HG03575 (cell line): ENCODE results near the gene SRBD1.
"Not testable (repeated sequence)": the region's sequence is repeated elsewhere in the genome, so short reads cannot be mapped to it uniquely, and the experiment has no call there.

Source experiments
- ATAC-seq: cut with Tn5 transposase; IDR thresholded peaks from one replicate; pipeline ENCODE4 v1.9.1; 2021; ENCODE audit not compliant: unreplicated experiment, insufficient number of reproducible peaks, low FRiP score; ENCODE audit errors: extremely low read depth

SRBD1 gene

GRCh38 chr2:45446016-45446415 lies 165.1 kb downstream of the SRBD1 start:
- no peak for ATAC-seq

DNA sequence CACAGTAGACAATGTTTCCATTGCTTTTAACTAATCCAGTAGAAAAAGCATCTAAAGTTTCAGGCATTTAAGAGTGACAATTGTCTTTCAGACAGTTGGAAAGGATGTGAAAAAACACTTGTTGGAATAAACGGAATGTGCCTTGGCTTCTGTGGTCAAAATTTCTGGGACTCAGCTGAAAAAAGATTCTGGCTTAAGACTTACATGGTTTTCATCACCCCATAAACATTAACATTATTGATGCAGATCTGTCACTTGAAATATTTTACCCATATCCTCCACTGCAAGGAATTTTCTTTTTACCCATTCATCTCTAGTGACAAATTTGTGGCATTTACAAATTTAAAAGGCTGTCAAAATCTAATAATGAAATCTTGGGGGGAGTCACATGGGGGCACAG lies 166.0 kb downstream of the SRBD1 start:
- no peak for ATAC-seq

GRCh38 chr2:45443012-45443411 lies 168.1 kb downstream of the SRBD1 start:
- ATAC-seq = no peak

DNA sequence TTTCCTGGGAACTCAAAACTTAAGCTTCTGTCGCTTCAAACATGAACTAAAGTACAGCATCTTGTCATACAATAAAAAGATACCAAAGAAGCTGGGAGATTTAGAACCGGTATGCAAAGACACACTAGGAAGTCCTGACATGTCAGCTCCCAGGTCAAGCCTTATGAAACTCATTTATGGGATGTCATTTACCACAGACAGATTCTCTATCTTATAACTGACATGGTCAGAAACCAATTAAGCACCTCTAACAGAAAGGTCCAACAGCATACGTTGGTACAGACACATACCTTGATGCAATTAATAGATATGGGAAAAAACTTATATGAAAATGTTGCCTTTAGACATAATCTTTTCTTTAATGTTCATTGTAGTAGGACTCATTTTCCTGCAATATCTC lies 169.0 kb downstream of the SRBD1 start:
- ATAC-seq = no peak

DNA sequence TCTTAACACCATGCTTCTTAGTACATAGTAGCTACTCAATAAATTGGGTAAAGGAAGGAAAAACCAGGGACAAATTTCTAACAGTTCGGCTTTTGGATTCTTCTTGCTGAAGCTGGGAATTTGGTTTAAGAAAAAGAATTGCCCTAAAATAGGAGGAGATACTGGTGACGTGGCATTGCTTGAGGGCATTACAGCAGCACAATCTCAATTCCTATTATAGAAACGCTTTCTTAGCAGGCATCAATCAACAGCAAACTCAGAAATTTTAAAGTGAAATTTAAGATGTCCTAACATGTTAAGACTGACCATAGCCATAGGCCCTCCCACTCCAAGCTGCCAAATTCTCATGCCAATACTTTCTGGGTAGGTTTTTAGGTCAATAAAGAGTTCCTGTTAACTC lies 169.5 kb downstream of the SRBD1 start:
- ATAC-seq = no peak

GRCh38 chr2:45439788-45440773 lies 171.0 kb downstream of the SRBD1 start:
- no peak for ATAC-seq

- no peak for ATAC-seq
Observed at GRCh38 chr2:45438872-45439665, 172.0 kb downstream of the SRBD1 start.

DNA sequence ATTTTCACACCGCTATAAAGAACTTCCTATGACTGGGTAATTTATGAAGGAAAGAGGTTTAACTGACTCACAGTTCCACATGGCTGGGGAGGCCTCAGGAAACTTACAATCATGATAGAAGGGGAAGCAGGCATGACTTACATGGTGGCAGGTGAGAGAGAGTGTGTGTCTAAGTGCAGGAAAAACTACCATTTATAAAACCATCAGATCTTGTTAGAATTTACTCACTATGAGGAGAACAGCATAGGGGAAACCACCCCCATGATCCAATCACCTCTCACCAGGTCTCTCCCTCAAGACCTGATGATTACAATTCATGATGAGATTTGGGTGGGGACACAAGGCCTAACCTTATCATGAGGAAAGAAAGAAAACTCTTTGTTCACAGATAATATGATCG lies 174.6 kb downstream of the SRBD1 start:
- no peak for ATAC-seq

DNA sequence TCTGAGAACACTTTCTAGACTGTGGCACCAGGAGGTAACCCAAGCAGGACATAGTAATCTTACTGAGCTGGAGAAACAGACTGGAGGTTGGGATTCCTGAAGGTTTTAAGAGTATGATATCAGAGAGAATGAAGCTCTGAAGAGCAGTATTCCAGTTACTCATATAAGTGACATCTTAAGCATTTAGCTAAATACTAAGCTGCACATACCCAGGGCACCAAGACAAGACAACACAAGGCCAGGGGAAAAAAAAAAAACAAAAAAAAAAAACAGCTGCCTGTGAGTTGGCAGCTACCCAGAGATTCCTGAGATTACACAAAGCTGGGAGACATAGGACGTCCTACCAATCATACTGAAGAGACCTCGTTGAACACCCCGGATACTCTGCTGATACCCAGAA lies 175.8 kb downstream of the SRBD1 start:
- ATAC-seq = no peak

- no peak for ATAC-seq
Observed at GRCh38 chr2:45433363-45433762, 177.7 kb downstream of the SRBD1 start.

DNA sequence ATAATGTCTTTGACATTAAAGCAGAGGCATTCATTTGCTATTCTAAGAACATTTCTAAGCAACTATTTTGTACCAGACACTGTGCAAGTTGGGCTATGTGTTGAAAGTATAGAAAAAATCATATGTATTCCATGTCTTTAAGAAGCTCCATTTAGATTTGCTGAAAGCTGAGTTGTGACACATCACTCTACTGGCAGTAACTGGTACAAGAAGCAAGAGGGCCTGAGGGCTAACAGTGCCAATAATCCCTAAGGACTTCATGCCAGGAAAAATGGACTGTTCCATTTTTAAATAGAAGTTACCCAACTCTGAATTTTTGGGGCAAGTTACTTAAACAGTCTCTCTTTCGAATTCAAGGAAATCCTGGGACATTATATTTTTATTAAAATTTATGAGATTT lies 178.7 kb downstream of the SRBD1 start:
- no peak for ATAC-seq

DNA sequence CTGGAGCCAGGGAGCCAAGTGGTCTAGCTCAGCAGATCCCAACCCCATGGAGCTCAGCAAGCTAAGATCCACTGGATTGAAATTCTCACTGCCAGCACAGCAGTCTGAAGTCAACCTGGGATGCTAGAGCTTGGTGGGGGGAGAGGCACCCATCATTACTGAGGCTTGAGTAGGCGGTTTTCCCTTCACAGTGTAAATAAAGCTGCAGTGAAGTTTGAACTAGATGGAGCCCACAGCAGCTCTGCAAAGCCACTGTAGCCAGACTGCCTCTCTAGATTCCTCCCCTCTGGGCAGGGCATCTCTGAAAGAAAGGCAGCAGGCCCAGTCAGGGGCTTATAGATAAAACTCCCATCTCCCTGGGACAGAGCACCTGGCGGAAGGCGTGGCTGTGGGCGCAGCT lies 185.0 kb downstream of the SRBD1 start:
- ATAC-seq = not testable (repeated sequence)

GRCh38 chr2:45422921-45423320 lies 188.1 kb downstream of the SRBD1 start:
- no peak for ATAC-seq

DNA sequence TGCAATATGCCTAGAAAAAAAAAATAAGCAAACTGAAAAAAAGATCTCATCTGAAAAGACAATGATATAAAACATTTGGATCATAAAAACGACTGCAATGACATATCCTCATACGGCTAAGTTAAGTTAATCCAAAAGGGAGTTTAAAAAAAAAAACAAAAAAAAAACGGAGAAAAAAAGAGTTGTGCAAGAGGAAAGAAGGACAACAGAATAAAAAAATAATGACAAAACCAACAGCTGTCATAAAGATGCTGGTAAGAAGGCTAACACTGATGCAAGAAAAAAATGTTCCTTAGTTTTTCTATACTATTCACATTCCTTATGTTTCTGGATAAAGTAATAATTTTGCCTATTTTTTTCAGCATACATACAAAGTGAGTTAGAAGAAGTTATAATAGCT lies 192.5 kb downstream of the SRBD1 start:
- ATAC-seq = no peak

- no peak for ATAC-seq
Observed at GRCh38 chr2:45415534-45416123, 195.4 kb downstream of the SRBD1 start.

GRCh38 chr2:45412754-45413379 lies 198.2 kb downstream of the SRBD1 start:
- ATAC-seq = no peak

DNA sequence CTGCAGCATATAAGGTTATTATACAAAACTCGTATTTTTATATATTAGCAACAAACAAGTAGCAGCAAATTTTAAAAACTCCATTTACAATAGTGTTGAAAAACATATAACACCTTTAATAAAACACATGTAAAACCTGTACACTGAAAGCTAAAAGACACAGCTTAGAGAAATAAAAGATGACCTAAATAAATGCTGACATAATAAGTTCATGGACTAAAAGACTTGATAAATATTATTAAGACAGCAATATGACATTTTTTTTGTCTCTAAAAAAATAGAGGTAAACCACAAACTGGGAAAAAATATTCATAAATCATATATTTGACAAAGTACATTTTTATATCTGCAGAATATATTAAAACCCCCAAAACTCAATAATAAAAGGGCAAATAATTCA lies 201.4 kb downstream of the SRBD1 start:
- no peak for ATAC-seq

GRCh38 chr2:45406621-45407020 lies 204.4 kb downstream of the SRBD1 start:
- ATAC-seq = no peak

GRCh38 chr2:45404807-45405297 lies 206.2 kb downstream of the SRBD1 start:
- no peak for ATAC-seq
